GM21526 (cell line): ENCODE results near the gene TPCN1.

ENCODE experiments used
- ATAC-seq: cut with Tn5 transposase; IDR thresholded peaks from one replicate; pipeline ENCODE4 v1.9.1; 2021; ENCODE audit warnings: moderate library complexity; ENCODE audit not compliant: unreplicated experiment, low FRiP score

Gene TPCN1

DNA sequence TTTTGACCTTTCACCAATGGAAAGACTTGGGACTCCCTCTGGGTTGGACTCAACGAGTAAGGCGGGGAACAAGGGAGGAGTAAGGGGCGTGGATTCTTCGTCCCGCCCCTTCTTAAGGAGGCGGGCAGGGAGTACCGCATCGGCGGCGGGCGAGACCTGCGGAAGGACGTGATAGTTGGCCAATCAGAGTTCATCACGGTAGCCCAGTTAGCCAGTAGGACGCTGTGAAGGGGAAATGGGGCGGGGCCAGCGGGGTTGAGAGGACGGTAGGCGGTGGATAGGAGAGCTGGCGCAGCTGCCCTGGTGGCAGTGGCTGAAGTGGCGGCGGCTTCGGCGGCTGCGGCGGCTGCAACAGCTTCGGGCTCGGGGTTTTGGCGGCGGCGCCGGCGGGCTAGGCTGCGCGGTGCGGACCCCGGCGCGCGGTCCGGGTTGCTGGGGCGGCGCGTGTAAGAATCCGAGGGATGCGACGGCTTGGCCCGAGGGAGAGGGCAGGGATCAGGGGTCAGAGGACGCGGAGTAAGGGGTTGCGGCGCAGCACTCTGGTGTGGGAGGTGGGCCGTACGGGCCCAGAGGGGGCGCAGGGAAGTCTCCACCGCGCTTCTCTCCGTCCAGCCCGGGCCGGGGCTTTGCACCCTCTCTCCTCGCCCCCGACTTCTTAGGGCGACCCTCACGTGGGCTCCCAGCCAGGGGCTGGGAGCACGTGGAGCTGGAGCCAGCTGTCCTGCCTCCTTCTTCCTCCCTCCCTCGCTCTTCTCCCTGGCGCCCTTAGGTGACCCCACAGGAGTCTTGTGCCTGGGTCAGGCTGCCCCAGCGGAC, at the start of gene TPCN1:
TPCN1 (plus strand) TSS at position 284 of the 816 bp plus-strand sequence. CDS start 5,389 bp downstream, outside the sequence.
- peak; percentile 92 for ATAC-seq

DNA sequence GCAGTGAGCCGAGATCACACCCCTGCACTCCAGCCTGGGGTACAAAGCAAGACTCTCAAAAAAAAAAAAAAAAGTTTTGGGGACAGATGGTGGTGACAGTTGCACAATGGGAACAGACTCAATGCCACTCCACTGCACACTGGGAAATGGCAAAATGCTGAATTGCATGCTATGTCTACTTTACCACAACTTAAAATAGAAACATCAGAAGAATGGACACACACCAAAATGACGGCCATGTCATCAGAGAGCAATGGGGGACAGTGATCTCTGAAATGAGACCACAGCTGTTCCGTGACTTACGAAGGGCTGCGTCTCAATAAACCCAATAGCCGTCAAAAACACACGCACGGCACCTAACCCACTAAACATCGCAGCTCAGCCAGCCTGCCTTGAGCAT, 49.7 kb upstream of the TPCN1 start:
- ATAC-seq, result no peak

DNA sequence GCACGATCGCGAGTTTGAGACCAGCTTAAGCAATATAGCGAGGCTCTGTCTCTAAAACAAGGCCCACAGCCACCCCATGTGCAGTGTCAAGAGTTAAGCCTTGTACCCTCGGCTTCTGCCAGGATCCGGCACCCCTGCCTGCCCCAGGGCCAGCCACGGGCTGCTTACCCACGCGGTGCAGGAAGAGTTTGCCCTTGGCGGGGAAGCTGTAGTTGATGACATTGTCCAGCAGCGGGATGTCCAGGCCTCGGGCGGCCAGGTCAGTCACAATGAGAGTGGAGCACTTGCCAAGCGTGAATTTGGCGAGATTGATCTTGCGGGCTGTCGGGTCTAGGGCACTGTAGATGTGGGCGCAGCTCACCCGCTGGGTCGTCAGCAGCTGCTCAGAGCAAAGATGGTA, 49.1 kb upstream of the TPCN1 start:
- ATAC-seq, result no peak

DNA sequence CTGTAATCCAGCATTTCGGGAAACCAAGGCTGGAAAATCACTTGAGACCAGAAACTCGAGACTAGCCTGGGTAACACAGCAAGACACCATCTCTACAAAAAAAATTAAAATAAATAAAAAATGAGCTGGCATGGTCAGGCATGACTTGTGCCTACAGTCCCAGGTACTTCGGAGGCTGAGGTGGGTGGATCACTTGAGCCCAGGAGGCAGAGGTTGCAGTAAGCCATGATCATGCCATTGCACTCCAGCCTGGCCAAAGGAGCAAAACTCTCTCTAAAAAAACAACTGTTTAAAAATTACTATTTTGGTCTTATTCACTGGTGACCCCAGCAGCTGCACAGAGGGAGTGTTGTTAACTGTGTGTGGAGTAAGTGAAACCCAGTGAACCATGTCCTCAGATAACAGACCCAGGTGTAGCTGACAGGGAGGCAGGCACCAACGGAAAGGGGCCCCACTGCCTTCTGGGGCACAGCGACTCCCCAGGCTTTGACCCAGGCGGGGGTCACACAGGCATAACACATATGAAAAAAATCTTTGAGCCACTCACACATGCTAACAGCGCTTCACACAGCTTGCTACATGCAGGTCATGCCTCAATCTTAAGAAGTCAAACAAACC, 48.1 kb upstream of the TPCN1 start:
- ATAC-seq, result peak; percentile 51

DNA sequence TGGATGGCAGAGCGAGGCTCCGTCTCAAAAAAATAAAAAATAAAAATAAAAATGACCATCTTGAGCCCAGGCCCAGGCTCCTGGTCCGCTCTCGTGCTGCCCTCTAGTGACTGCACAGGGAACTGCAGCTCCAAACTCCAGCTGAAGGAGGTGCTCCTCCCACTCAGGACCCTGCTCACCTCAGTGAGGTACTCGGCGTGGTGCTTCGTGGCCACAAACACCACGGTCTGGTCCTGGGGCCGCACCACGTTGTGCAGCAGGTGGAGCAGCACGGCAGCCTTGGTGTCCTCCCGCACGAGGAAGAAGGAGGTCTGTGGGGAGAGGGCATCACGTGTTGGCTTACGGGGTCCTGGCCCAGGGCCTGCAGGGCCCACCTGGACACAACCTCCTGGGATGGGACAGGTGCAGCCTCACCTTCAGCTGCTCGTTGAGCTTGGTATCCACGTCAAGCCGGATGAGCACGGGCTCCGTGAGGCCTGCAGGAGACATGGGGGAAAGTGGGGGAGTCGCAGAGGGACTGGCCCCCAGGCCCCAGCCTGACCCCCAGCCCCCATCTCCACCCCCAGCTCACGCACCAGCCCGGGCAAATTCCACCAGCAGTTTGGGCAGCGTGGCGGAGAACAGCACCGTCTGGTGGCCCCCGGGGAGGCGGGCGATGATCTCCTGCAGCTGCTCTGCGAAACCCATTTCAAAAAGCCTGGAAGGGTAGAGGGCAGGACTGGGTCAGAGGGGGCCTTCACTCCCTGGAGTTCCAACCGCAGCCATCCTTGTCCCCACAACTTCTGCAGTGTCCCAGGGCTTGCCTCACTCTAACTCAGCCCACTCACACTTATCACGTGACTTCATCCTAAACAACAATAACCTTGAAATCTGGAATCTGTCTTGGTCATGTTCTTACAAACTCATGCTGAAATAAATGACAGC, 46.5 kb upstream of the TPCN1 start:
- no peak for ATAC-seq

DNA sequence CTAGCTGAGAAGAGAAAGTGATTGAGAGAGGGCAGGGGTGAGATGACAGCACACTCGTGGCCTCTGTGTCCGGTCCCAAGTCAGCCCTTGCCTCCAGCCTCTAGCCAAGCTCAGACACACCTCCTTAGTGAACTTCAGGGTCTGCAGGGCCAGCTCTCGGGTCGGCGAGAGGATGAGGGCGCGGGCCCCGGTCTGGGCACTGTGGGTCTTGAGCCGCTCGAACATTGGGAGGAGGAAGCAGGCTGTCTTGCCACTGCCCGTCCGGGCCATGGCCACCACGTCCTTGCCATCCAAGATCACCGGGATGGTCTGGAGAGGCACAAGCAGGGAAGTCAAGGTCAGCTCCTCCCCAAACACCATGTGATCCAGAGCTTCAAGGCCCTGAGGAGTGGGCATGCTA, 42.2 kb upstream of the TPCN1 start:
- ATAC-seq, result no peak

DNA sequence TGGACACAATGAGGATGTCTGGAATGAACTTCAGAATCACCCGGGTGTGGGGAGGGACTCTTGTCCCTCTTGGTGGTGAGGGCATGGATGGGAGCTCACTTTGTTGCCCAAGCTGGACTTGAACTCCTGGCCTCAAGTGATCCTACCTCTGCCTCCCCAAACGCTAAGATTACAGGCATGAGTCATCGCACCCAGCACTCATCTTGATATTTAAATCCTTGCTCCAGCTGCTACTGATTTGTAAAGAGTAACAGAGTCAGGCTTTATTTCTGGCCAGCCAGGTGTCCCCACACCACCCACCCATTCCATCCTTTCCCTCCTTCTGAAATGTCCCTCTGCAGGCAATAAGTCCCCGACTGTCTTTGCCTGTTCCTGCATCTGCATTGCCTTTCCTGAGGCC, 40.9 kb upstream of the TPCN1 start:
- no peak for ATAC-seq

DNA sequence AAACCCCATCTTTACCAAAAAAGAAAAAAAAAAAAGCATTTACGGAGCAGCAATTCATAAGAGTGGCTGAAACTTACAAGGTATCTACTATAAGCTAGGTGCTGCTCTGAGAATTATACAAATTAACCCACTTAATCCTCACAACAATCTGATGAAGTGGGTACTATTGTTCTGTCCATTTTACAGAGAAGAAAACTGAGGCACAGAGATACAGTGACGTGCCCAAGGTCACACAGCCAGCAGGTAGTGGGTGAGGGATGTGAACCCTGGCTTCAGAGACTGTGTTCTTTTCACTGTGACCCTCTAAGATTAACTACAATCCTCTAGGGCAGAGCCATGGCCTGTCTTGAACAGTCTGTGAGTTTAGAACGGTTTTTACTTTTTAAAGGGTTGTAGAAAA, 39.3 kb upstream of the TPCN1 start:
- ATAC-seq, result no peak

DNA sequence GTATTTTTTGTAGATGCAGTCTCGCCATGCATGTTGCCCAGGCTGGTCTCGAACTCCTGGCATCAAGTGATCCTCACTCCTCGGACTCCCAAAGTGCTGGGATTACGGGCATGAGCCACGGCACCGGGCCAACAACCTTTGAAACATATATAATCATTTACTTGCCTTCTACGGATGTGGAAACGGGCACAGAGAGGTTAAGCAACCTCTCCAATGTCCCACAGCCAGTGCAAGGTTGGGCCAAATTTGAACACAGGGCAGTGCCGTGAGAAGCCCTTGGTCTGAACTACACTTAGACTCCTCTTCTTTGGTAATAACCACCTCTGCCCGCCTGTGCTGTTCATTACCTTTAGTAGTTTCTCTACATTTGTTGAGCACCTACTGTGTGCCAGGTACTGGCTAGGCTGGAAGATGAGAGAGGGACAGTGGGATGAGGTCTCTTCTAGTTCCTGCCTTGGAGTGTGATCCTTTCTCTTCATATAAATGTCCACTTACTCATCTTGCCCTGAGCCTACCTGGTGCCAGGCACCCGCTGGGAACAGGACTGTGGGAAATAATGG, 38.2 kb upstream of the TPCN1 start:
- no peak for ATAC-seq

DNA sequence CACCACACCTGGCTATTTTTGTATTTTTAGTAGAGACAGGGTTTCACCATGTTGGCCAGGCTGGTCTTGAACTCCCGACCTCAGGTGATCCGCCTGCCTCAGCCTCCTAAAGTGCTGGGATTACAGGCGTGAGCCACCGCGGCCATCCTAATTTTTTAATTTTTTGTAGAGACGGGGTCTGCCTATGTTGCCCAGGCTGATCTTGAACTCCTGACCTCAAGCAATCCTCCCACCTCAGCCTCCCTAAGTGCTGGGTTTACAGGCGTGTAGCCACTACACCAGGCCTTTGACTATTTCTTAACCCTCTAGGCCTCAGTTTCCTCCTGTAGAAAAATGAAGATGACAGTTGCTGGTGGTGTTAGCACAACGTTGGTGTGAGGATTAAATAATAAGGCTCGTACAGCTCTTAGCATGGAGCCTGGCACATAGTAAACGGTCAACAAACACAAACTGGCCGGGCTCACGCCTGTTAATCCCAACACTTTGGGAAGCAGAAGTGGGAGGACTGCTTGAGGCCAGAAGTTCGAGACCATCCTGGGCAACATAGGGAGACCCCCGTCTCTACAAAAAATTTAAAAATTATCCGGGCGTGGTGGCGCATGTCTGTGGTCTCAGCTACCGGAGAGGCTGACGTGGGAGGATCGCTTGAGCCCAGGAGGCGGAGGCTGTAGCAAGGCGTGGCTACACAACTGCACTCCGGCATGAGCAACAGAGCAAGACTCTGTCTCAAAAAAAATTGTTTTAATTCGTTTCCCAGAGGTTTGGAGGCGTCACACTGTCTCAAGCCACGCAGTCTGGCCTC, 37.0 kb upstream of the TPCN1 start:
- peak; percentile 48 for ATAC-seq

DNA sequence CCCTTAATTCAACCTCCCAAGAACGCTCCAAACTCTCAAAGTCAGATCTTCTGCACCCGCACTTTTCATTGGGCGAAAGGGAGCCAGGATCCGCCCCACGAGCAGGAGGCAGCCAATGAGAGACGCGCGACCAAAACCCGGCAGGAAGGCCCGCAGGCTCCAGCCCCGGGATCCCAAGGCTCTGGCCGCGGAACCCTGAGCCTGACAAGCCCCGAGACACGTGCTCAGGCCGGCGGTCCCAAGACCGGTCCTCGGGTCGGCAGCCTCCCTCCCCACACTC, 36.4 kb upstream of the TPCN1 start:
- ATAC-seq, result peak; percentile 75

DNA sequence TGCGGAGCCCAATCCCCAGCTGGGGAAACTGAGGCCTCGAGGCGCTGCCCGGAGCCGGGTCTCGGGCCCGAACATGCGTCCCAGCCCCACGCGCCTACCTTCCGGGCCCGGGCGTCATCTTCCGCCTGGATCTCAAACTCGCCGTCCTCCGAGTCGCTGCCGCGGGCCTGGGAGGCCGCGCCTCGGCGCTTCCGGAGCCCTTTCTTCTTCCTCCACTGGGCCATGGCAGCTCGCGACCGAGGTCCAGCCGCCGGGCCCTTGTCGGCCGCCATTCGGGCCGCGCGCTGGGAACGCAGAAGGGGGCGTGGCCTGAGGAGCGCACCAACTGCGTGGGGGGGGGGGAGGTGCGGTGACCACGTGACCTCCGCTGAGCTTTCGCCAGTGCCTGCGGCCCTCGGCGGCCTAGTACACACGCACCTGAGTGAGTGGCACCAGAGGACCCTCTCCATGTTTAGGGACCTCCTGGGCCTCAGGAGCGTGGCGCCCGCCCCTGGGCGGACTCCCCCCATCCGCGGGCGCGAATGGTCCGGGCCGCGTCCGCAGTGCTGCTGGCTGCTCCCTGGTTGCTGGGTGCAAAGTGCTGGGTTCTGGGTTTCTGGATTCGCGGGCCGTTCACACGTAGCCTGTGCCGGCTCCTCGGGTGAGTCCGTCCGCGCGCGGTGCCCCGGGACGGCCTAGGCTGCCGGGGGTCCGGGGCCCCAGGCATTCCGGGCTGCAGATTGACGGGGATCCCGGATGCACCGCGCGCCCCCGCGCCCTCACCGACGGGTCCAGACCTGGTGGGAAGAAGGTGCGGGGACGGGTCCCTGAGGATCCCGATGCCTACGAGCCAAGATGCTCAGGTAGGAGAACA, 35.9 kb upstream of the TPCN1 start, which contains the start of the genes DDX54 and RITA1:
DDX54 (minus strand) TSS at position 299 of the 853 bp plus-strand sequence; CDS start at position 272, 27 bp downstream.
RITA1 (plus strand) TSS at position 542 of the 853 bp plus-strand sequence. CDS start 1,026 bp downstream, outside the sequence.
- ATAC-seq, result peak; percentile 41

DNA sequence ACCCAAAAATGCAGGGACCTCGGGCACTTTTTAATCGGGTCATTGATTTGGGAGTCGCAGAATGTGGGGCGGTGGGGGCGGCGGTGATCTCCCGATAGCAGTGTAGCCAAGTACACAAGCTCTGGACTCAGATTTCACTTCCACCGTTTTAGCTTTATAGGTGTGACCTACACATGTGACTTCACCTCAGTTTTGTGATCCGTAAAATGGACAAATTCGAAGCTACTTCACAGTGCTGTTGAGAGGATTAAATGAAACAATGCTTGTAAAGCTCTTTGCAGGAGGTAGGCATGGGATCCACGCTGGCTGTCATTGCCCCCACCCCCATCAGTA, 35.3 kb upstream of the TPCN1 start:
- no peak for ATAC-seq

DNA sequence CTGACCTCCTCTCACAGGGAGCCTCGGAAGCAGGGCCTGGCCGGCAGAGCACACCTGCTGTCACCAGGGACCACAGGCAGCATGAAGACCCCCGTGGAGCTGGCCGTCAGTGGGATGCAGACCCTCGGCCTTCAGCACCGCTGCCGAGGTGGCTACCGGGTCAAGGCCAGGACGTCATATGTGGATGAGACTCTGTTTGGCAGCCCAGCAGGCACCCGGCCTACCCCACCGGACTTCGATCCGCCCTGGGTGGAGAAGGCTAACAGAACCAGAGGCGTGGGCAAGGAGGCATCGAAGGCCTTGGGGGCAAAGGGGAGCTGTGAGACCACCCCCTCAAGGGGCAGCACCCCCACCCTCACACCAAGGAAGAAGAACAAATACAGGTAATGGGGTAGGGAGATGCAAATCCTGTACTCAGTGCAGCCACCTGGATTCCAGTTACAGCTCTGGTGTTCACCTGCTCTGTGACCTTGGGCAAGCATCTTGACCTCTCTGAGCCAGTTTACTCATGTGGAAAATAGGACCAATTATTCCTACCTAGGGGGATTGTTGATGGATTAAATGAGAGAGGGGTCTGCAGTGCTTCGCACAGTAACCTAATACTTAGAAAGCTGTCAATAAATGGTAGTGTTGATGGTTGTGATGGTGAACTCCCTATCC, 34.5 kb upstream of the TPCN1 start:
- no peak for ATAC-seq

DNA sequence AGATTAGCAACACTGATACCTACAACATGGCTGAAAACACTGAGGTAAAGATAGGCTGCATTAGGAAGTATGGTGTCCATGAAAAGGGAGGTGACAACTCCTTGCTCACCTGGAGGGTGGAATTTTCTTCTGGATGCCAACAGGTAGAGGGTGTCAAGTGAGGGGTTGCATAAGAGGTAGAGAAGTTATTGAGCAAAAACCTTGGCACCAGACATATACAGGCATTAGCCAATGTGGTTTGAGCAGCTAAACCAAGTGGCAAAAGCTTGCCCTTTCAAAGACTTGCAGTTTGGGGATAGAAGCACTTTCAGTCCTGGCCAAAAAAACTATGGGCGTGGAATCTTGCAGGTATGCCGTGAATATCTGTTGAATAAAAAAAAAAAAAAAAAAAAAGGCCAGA, 31.9 kb upstream of the TPCN1 start:
- no peak for ATAC-seq

DNA sequence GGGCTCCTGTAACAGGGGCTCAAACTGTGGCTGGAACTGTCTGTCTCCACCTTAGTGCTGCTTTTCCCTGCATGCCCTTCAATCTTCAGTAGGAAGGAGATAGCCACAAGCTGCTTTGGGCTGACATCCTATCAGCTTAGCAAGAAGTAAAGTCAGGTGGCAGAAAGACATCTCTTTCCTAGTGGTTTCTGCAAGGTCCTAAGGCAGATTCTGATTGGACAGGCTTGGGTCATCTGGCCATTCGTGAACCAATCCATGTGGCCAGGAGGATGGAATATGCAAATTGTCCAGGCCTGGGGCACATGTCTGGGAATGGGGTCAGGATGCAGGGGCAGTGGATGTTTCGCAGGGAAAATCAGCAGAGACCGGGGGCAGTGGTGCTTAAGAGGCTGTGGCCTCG, 30.5 kb upstream of the TPCN1 start:
- no peak for ATAC-seq

DNA sequence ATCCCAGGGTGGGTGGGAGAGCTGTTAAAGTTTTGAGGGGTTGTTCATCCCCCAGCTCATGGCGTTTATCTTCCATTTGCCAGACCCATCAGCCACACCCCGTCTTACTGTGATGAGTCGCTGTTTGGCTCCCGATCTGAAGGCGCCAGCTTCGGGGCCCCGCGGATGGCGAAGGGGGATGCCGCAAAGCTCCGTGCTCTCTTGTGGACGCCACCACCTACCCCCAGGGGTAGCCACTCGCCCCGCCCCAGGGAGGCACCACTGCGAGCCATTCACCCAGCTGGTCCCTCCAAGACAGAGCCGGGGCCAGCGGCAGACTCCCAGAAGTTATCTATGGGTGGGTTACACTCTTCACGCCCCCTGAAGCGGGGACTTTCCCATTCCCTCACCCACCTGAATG, 30.0 kb upstream of the TPCN1 start:
- no peak for ATAC-seq

DNA sequence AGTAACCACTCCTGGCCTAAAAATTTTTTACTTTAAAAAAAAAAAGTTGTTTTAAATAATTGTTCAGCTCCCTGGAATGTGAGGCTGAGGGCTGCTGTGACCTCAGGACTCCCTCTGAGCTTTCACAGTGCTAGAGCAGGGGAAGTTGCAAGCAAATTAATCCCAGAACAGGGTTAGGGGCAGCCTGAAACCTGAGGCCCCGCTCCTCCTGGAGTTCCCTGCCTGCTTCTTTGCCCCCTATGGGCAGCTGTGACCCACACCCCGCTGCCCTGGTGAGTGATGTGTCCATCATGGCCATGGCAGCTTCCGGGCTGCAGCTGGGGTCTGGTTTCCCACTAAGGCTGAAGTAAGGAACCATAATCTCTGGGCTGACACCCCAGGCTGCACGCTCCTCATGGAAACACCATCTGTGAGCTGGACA, 26.3 kb upstream of the TPCN1 start:
- no peak for ATAC-seq

DNA sequence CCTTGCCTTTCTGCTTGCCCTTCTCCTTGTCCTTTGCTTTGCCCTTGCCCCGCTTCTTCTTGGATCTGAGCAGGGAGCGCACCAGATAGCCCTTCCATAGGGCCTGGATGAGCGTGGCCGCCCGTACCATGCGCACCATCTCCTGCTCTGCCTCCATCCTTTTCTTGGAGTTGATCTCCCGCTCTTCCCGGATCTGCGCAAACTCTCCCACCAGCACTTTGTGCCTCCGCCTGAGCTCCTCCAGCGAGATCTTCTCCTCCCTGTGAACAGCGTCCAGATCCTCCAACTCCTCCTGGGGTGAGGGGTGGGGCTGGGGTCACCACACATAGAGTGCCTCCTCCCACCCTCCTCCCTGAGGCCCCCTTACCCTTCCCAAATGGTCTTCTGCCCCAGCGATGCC, 25.7 kb upstream of the TPCN1 start:
- no peak for ATAC-seq
